A673 (cell line): Measurements from ENCODE around the gene MMP11. TPM values are rescaled to one million over a fixed set of nuclear protein-coding genes. Genes with fewer than 3 reads are reported as not detected.

Experiments used
- BruUV-seq: library from RNA; stranded (reverse); fragments of 400-500 nt; replicated peaks from 2 replicates; lab custom pipeline; 2021; lab: Mats Ljungman, UMichigan
- CTCF ChIA-PET: fragments of 300-600 bp; sonication (Branson Sonifier 250); formaldehyde crosslinking; loops from one replicate; lab custom pipeline; 2022; ENCODE audit warnings: antibody characterized with exemption; lab: Charles Lee
- POLR2A ChIA-PET: fragments of 300-600 bp; sonication (Branson Sonifier 250); formaldehyde crosslinking; loops from one replicate; lab custom pipeline; 2022; ENCODE audit warnings: antibody characterized with exemption; ENCODE audit not compliant: low non-redundant PET; lab: Charles Lee
- DNase-seq: peaks from one replicate; pipeline ENCODE4 v3.0.0-alpha.2; 2015; ENCODE audit warnings: low spot score
- H3K27ac ChIP-seq: fragments of 200-600 bp; sonication (generic); 2 replicates; pipeline ENCODE4 v1.5.1; 2016; ENCODE audit warnings: mixed run types, low read depth, mild to moderate bottlenecking, mixed read lengths, antibody characterized with exemption, low read length; ENCODE audit not compliant: poor library complexity, severe bottlenecking
- H3K27me3 ChIP-seq: fragments of 200-600 bp; sonication (generic); replicated peaks from 2 replicates; pipeline ENCODE4 v1.6.1; 2017; ENCODE audit warnings: mixed run types, low read depth, mild to moderate bottlenecking, mixed read lengths, antibody characterized with exemption, low read length; ENCODE audit not compliant: insufficient read depth, poor library complexity
- H3K36me3 ChIP-seq: fragments of 200-600 bp; sonication (generic); 2 replicates; pipeline ENCODE4 v1.6.1; 2016; ENCODE audit warnings: mixed run types, mild to moderate bottlenecking, mixed read lengths, antibody characterized with exemption, low read length; ENCODE audit not compliant: insufficient read depth, poor library complexity, severe bottlenecking
- H3K4me1 ChIP-seq: fragments of 200-600 bp; sonication (generic); 2 replicates; pipeline ENCODE4 v1.6.1; 2017; ENCODE audit warnings: mixed run types, mild to moderate bottlenecking, mixed read lengths, antibody characterized with exemption, low read length; ENCODE audit not compliant: insufficient read depth, poor library complexity, severe bottlenecking
- H3K4me3 ChIP-seq: fragments of 200-600 bp; sonication (generic); 2 replicates; pipeline ENCODE4 v1.5.1; 2016; ENCODE audit warnings: low read depth, mixed run types, mild to moderate bottlenecking, mixed read lengths, low read length; ENCODE audit not compliant: poor library complexity, severe bottlenecking
- H3K9me3 ChIP-seq: fragments of 200-600 bp; sonication (generic); 2 replicates; pipeline ENCODE4 v1.6.1; 2016; ENCODE audit warnings: mixed run types, low read depth, mild to moderate bottlenecking, mixed read lengths, antibody characterized with exemption, low read length; ENCODE audit not compliant: poor library complexity, severe bottlenecking
- CTCF ChIP-seq: fragments of 300-800, 200-600 bp; sonication (generic); conservative IDR thresholded peaks from 2 replicates; pipeline ENCODE4 v1.5.1; 2017; ENCODE audit warnings: low read depth, mild to moderate bottlenecking, antibody characterized with exemption, low read length, moderate library complexity, mixed read lengths
- EZH2 ChIP-seq: fragments of 200-600 bp; sonication (generic); IDR thresholded peaks from 2 replicates; pipeline ENCODE4 v1.6.1; 2017; ENCODE audit warnings: borderline replicate concordance, low read depth, mild to moderate bottlenecking, mixed read lengths, antibody characterized with exemption, low read length; ENCODE audit not compliant: poor library complexity, severe bottlenecking
- intact Hi-C: fragments of 100-400 bp; cut with micrococcal nuclease; formaldehyde crosslinking; loops from one replicate; pipeline ENCODE4 v1.10.0; 2022; ENCODE audit not compliant: unreplicated experiment
- total RNA-seq: library from RNA; stranded (reverse); gene quantifications from 2 replicates; pipeline ENCODE4 v1.2.3, GENCODE V29; 2021

Gene MMP11
- total RNA-seq, 1 experiment from 2014 or later: 5.1 TPM

- no TSS peak for BruUV-seq
- Histone ChIP-seq H3K36me3 (peaks cover 59% of the 10 kb centered on the region), H3K27ac (peak overlapping the region; percentile 50), H3K4me3 (no peak overlapping the region), H3K4me1 (peaks cover 5% of the 10 kb centered on the region), H3K27me3 (no peaks in the 10 kb centered on the region), H3K9me3 (no peaks in the 10 kb centered on the region)
- ChIA-PET POLR2A (no interaction called here), CTCF (interaction anchor here (0.5 kb wide), 1 partner anchor 30 kb away, joined by 5 read pairs; no protein-coding TSS in a partner anchor)
- intact Hi-C loops: no loop called here
- no peak for DNase-seq
- TF ChIP-seq CTCF (no peak), EZH2 (no peak)
Measured at GRCh38 chr22:23831261-23831660, 58.6 kb downstream of the MMP11 start.

GRCh38 chr22:23831781-23832180 is 59.1 kb downstream of the MMP11 start:
- BruUV-seq: no TSS peak
- CTCF ChIA-PET: interaction anchor here (1.1 kb wide), 1 partner anchor 18 kb away, joined by 3 read pairs; no protein-coding TSS in a partner anchor
- Histone ChIP-seq H3K27ac (peak overlapping the region; percentile 50), H3K36me3 (peaks cover 55% of the 10 kb centered on the region), H3K9me3 (no peaks in the 10 kb centered on the region), H3K27me3 (no peaks in the 10 kb centered on the region), H3K4me3 (no peak overlapping the region), H3K4me1 (peaks cover under 1% of the 10 kb centered on the region)
- POLR2A ChIA-PET: interaction anchor here (0.6 kb wide), 1 partner anchor 91 kb away, joined by 3 read pairs; no protein-coding TSS in a partner anchor
- TF ChIP-seq CTCF (no peak), EZH2 (no peak)
- intact Hi-C loops: no loop called here
- no peak for DNase-seq

- no peak for DNase-seq
- TF ChIP-seq CTCF (no peak), EZH2 (no peak)
- BruUV-seq: no TSS peak
- H3K27me3 ChIP-seq: no peaks in the 10 kb centered on the region
- CTCF ChIA-PET: interaction anchor here (1.1 kb wide), 1 partner anchor 17 kb away, joined by 3 read pairs; no protein-coding TSS in a partner anchor
- no peaks in the 10 kb centered on the region for H3K9me3 ChIP-seq
- H3K36me3 ChIP-seq: peaks cover 48% of the 10 kb centered on the region
- no peak overlapping the region for H3K4me3 ChIP-seq
- POLR2A ChIA-PET: interaction anchor here (0.6 kb wide), 1 partner anchor 90 kb away, joined by 3 read pairs; no protein-coding TSS in a partner anchor
- intact Hi-C loops: no loop called here
- H3K4me1 ChIP-seq: no peaks in the 10 kb centered on the region
- no peak overlapping the region for H3K27ac ChIP-seq
Measured at GRCh38 chr22:23832226-23833016, 59.8 kb downstream of the MMP11 start.
